ENCODE data around the gene SLC25A51.
A peak's percentile ranks its signal among the peaks of the same experiment; 100 is the strongest.
"Not testable (repeated sequence)": the region's sequence is repeated elsewhere in the genome, so short reads cannot be mapped to it uniquely, and the experiment has no call there.

SLC25A51 gene

GRCh38 chr9:37917801-37918664, 14.1 kb upstream of the SLC25A51 start:
- Mint-ChIP-seq H3K4me1 (peaks cover 7% of the 10 kb centered on the region), H3K27me3 (no peaks in the 10 kb centered on the region), H3K9me3 (no peaks in the 10 kb centered on the region), H3K4me3 (no peak overlapping the region), H3K27ac (no peak overlapping the region), H3K36me3 (no peaks in the 10 kb centered on the region)
- no peak for ATAC-seq

- Mint-ChIP-seq H3K27ac (no peak overlapping the region), H3K27me3 (no peaks in the 10 kb centered on the region), H3K4me3 (no peak overlapping the region), H3K36me3 (no peaks in the 10 kb centered on the region), H3K4me1 (peaks cover 7% of the 10 kb centered on the region), H3K9me3 (no peaks in the 10 kb centered on the region)
- no peak for ATAC-seq
Observed at GRCh38 chr9:37917313-37917731, 13.4 kb upstream of the SLC25A51 start.

GRCh38 chr9:37916471-37917312, 12.8 kb upstream of the SLC25A51 start:
- no peaks in the 10 kb centered on the region for H3K27me3 Mint-ChIP-seq
- no peaks in the 10 kb centered on the region for H3K9me3 Mint-ChIP-seq
- H3K4me1 Mint-ChIP-seq, result peaks cover 7% of the 10 kb centered on the region
- no peak overlapping the region for H3K4me3 Mint-ChIP-seq
- no peak for ATAC-seq
- no peak overlapping the region for H3K27ac Mint-ChIP-seq
- no peaks in the 10 kb centered on the region for H3K36me3 Mint-ChIP-seq

DNA sequence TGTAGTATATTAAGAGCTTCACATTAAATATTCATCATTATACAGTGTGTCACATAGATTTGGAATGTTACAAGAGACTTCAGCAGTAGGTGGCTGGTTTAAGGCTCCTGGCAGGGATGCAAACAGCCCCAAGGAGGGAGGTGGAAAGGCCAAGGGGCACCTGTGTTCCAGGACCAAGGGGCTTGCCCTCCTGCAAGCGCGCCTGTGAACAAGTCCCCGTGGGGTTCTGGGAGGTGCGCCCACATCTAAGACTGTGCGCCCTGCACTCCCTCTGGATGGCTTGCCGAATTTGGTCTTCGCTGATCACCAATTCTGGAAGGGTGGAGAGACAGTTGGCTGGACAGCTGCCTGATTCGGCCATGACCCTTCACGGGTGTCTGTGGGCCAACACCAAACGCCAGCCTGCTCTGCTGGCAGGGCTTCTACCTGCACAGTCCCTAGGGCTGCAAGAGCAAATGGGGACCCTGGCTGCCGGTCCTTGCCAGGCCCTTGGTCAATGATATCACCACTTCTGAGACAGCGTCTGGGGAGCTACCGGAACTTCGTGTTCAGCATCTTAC, 12.1 kb upstream of the SLC25A51 start:
- Mint-ChIP-seq H3K9me3 (no peaks in the 10 kb centered on the region), H3K27me3 (no peaks in the 10 kb centered on the region), H3K27ac (no peak overlapping the region), H3K36me3 (no peaks in the 10 kb centered on the region), H3K4me3 (no peak overlapping the region), H3K4me1 (peaks cover 7% of the 10 kb centered on the region)
- no peak for ATAC-seq

DNA sequence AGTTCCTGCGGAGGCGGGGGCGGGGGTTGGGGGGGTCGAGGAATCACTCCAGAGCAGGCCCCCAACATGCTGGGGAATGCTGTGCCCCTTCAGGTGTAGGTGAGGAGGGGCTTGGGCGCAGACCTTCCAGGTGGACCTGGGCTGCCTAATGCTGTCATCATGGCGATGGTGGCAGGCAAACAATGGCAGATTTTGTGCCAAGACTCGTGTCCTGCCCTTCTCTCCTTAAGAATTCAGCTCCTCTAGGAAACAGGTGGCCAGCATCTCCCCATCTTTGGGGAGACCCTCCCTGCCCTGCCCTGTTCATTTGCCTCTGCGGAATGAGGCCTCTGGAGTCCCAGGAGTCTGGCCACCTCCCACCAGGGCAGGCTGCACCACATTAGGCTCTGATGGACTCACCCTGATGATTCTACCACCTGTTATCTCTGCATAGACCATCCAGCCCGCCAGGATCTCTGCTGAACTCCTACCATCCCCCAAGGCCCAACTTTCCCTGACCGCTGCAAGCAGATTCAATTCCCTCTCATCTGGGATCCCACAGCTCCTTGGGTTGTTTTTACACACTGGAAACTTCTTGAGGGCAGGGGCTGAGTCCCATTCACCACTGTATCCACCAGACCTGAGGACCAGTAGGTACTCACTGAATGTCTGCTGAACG, 10.9 kb upstream of the SLC25A51 start:
- Mint-ChIP-seq H3K27me3 (no peaks in the 10 kb centered on the region), H3K36me3 (no peaks in the 10 kb centered on the region), H3K4me1 (peaks cover 7% of the 10 kb centered on the region), H3K4me3 (no peak overlapping the region), H3K9me3 (no peaks in the 10 kb centered on the region), H3K27ac (no peak overlapping the region)
- ATAC-seq, result no peak

GRCh38 chr9:37914154-37914551, 10.2 kb upstream of the SLC25A51 start:
- no peak for ATAC-seq
- no peaks in the 10 kb centered on the region for H3K36me3 Mint-ChIP-seq
- no peaks in the 10 kb centered on the region for H3K9me3 Mint-ChIP-seq
- H3K27ac Mint-ChIP-seq, result no peak overlapping the region
- H3K27me3 Mint-ChIP-seq, result no peaks in the 10 kb centered on the region
- peaks cover 7% of the 10 kb centered on the region for H3K4me1 Mint-ChIP-seq
- no peak overlapping the region for H3K4me3 Mint-ChIP-seq

DNA sequence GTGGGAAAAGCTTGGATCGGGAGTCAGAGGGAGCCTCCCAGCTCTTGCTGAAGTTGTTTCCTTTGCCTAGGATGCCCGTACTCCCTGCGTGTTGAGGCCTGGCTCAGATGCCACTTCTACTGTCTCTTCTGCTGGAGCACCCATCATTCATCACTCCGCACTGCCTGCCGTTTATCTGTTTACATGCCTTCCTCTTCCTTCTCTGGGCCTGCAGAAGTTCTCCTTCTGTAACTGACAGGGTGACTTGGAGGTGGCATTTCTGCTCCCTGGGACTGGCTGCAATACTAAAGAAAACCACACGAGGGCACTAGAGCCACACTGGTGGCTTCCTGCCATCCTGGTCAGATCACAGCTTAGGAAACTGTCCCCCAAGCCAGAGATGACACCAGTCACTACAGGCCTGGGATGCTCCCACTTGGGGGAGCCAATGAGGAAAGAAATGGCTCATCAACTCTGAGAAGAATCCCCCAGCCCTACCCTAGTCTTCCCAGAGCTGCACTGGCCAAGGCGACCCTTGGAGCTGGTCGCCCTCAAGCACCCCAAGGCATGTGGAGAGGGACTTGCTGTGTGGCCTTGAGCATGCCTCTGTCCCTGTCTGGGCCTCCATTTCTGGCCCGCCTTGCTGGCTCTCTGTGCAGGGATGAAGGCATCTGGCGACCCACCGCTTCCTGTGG, 9.7 kb upstream of the SLC25A51 start:
- Mint-ChIP-seq H3K4me3 (no peak overlapping the region), H3K36me3 (no peaks in the 10 kb centered on the region), H3K27me3 (no peaks in the 10 kb centered on the region), H3K27ac (no peak overlapping the region), H3K9me3 (no peaks in the 10 kb centered on the region), H3K4me1 (peaks cover 7% of the 10 kb centered on the region)
- ATAC-seq, result peak; percentile 79

- Mint-ChIP-seq H3K4me3 (no peak overlapping the region), H3K27me3 (no peaks in the 10 kb centered on the region), H3K4me1 (peaks cover 7% of the 10 kb centered on the region), H3K27ac (no peak overlapping the region), H3K36me3 (no peaks in the 10 kb centered on the region), H3K9me3 (no peaks in the 10 kb centered on the region)
- no peak for ATAC-seq
Observed at GRCh38 chr9:37911271-37911681, 7.3 kb upstream of the SLC25A51 start.

GRCh38 chr9:37910271-37910670, 6.3 kb upstream of the SLC25A51 start:
- Mint-ChIP-seq H3K9me3 (no peaks in the 10 kb centered on the region), H3K27ac (no peak overlapping the region), H3K4me1 (peaks cover 7% of the 10 kb centered on the region), H3K27me3 (no peaks in the 10 kb centered on the region), H3K4me3 (no peak overlapping the region), H3K36me3 (no peaks in the 10 kb centered on the region)
- ATAC-seq, result no peak

DNA sequence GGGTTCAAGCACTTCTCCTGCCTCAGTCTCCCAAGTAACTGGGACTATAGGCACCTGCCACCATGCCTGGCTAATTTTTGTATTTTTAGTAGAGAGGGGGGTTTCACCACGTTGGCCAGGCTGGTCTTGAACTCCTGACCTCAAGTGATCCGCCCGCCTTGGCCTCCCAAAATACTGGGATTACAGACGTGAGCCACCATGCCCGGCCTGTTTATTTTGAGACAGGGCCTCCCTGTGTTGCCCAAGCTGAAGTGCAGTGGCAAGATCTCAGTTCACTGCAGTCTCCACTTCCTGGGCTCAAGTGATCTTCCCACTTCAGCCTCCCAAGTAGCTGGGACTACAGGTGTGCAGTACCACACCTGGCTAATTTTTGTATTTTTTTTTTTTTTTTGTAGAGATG, 5.9 kb upstream of the SLC25A51 start:
- not testable (repeated sequence) for H3K9me3 Mint-ChIP-seq, H3K27me3 Mint-ChIP-seq, H3K27ac Mint-ChIP-seq, H3K36me3 Mint-ChIP-seq, ATAC-seq, H3K4me1 Mint-ChIP-seq, H3K4me3 Mint-ChIP-seq

DNA sequence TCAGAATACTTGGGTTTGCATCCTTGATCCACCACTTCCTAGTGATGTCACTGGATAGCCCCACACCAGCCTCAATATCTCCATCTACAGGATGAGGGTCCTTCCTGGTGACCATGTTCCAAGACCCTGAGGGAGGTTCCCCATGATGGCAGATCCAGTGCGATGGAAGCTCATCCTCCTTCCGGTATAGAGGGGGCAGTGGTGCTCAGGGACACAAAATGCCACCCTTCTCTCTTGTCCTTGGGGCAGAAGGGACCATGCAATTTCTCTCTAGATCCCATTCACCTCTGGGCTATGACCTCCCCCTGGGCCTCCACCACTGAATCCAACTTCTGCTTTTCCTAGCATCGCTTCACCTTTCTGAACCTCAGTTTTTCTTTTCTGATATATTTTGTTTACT, 5.4 kb upstream of the SLC25A51 start:
- Mint-ChIP-seq H3K27me3 (no peaks in the 10 kb centered on the region), H3K4me1 (peaks cover 13% of the 10 kb centered on the region), H3K9me3 (no peaks in the 10 kb centered on the region), H3K27ac (no peak overlapping the region), H3K36me3 (no peaks in the 10 kb centered on the region), H3K4me3 (no peak overlapping the region)
- no peak for ATAC-seq

DNA sequence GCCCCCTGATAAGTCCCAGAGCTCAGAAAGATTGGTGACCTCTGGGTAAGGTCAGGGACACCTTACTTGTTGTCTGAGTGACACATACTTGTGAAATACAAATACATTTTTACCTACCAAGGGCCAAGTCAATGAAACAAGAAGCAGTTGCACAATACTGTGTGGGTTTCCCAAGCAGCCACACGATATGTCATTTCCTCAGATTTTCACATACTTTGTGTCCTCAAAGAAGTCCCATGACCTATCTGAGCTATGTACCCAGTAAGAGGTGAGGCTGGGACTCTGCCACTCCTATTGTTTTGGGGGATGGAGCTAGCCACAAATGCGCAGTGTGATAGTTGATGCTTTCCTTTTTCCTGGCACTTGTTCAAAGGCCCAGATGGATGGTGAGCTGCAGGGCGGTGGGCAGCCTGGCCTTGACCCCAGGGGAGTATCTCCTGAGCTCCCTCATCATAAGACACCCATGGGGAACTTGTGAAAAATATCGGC, 4.8 kb upstream of the SLC25A51 start:
- Mint-ChIP-seq H3K4me1 (peaks cover 15% of the 10 kb centered on the region), H3K36me3 (no peaks in the 10 kb centered on the region), H3K27me3 (no peaks in the 10 kb centered on the region), H3K27ac (no peak overlapping the region), H3K9me3 (no peaks in the 10 kb centered on the region), H3K4me3 (no peak overlapping the region)
- no peak for ATAC-seq

DNA sequence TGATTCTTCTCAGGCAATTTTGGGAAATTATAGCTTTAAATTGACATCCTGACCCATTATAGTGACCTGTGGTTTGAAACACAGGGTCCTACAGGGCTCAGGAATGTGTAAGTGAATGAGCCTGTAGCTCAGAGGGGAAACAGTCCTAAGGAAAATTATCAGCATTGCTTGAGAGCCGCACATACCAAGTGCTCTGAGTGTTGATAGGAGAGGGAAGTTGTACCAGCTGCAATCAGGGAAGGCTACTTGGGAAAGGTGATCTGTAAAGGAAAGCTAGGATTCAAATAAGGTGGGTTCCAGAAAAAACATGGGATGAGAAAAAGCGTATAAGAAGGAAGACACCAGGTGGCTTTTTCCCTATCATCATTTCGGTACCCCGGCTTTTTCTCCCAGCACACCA, 4.4 kb upstream of the SLC25A51 start:
- H3K4me1 Mint-ChIP-seq, result peaks cover 10% of the 10 kb centered on the region
- H3K27ac Mint-ChIP-seq, result no peak overlapping the region
- H3K9me3 Mint-ChIP-seq, result no peaks in the 10 kb centered on the region
- no peak for ATAC-seq
- H3K4me3 Mint-ChIP-seq, result no peak overlapping the region
- no peaks in the 10 kb centered on the region for H3K27me3 Mint-ChIP-seq
- H3K36me3 Mint-ChIP-seq, result no peaks in the 10 kb centered on the region

DNA sequence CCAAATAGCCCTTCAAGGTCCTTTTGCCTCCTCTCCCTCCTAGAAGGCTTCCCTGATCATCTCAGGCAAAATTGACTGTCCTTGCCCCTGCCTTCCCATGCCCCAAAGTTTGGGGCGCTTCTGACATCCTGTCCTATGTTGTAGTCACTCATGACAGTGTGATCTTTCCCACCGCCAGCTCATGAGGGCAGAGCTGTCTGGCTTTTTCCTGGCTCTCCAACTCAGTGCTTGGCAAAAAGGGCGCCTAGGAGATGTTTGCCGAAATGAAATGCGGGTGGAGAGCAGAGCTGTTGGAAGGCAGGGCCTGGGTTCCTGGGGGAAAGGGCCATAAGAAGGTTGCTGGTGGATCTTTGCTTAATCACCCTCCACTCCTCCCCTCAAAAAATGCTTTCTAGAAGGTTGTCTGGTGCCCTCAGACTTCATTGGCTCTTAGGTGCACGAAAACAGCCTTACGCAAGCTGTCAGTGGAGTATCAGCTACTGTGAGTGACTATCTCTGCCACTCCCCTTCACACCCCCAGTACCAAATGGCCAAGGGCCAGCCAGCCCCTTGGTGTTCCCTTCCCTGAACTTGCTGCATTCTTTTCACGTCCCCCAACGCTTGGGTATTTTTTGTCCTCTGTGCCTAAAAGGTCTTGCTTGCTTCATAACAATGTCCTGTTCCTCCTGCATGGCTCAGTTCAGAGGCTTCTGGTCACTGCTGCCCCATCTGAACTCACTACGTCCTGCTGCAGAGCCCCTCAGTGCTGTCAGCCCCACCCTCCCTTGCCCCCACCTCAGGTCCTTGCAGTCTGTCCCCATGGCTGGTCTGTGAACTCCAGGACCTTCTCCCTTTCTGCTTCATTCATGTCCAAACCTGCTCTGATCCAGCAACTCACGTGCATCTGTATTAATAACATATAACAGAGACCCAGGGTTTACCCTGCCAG, 2.6 kb upstream of the SLC25A51 start:
- H3K27ac Mint-ChIP-seq, result no peak overlapping the region
- no peak for ATAC-seq
- no peaks in the 10 kb centered on the region for H3K36me3 Mint-ChIP-seq
- no peaks in the 10 kb centered on the region for H3K27me3 Mint-ChIP-seq
- H3K4me3 Mint-ChIP-seq, result no peak overlapping the region
- peaks cover 16% of the 10 kb centered on the region for H3K4me1 Mint-ChIP-seq
- H3K9me3 Mint-ChIP-seq, result no peaks in the 10 kb centered on the region

Data from stimulated activated memory B cell treated with anti-CD40 and anti-IgM and Interleukin-4, amounts not matched to agents 10 μg/mL and 1 μg/mL and 100 μg/mL, for 72 hours (primary cell).